ENCODE data around the gene RNASEH1.

The RNASEH1 gene

GRCh38 chr2:3563521-3563976 is 5.4 kb upstream of the RNASEH1 start:
- Histone ChIP-seq H3K27ac (ENCODE audit: low read depth, low read length) (peak overlapping the region; percentile 15; the same call in 1 of the 2 replicates), H3K36me3 (ENCODE audit: low read length) (no peaks in the 10 kb centered on the region), H3F3A (ENCODE audit: insufficient read depth) (peaks cover 11% of the 10 kb centered on the region), H3K9ac (ENCODE audit: low read length) (no peak overlapping the region), H3K27me3 (ENCODE audit: low read length) (no peaks in the 10 kb centered on the region), H3K79me2 (ENCODE audit: insufficient read depth, low read length) (no peaks in the 10 kb centered on the region), H2AFZ (ENCODE audit: low read depth, low read length, severe bottlenecking) (no peak overlapping the region), H3K9me2 (replicated peaks; ENCODE audit: insufficient read depth, low read length) (no peaks in the 10 kb centered on the region), H4K20me1 (ENCODE audit: low read depth, low read length) (no peaks in the 10 kb centered on the region), H3K4me2 (ENCODE audit: low read depth, low read length, poor library complexity, severe bottlenecking) (peak overlapping the region; percentile 29), H3K4me3 (ENCODE audit: insufficient read depth, low read length, poor library complexity, severe bottlenecking) (no peak overlapping the region), H3K9me3 (ENCODE audit: insufficient read depth, low read length) (no peaks in the 10 kb centered on the region)
- no peak for TF ChIP-seq EZH2phosphoT487 (conservative IDR thresholded peaks at IDR 0.05; ENCODE audit: low read length)

DNA sequence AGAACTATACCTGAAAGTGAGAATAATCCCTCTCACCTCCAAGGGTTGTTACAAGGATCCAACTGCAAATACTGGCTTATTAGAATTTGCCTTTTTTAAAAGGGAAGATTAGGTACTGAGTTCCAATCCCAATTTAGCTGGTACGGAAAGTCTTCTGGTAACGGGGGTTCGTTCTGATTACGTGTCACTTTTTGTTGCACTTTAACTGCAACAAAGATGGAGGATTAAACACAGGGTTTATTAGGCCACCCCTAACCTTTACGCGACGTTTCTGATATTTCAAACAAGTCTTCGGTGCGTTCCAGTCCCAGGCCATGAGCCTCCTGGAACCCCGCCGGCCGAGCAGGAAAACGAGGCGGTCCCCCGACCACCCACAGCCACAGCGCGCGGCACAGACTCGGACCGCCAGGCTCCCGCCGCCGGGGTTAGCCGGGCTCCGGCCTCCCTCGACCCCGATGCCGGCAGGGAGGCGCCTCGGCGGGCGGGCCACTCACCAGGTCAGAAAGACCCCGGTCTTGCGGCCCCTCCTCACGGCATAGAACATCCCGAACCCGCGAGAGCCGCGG is 411 bp downstream of the RNASEH1 start:
- Histone ChIP-seq H3K9me3 (ENCODE audit: insufficient read depth, low read length) (no peaks in the 10 kb centered on the region), H3K79me2 (ENCODE audit: insufficient read depth, low read length) (peaks cover 29% of the 10 kb centered on the region), H2AFZ (ENCODE audit: low read depth, low read length, severe bottlenecking) (peak overlapping the region; percentile 77), H3F3A (ENCODE audit: insufficient read depth) (peaks cover 12% of the 10 kb centered on the region), H3K9ac (ENCODE audit: low read length) (peak overlapping the region; percentile 99), H3K9me2 (replicated peaks; ENCODE audit: insufficient read depth, low read length) (no peaks in the 10 kb centered on the region), H3K4me2 (ENCODE audit: low read depth, low read length, poor library complexity, severe bottlenecking) (peak overlapping the region; percentile 74), H3K36me3 (ENCODE audit: low read length) (peaks cover 10% of the 10 kb centered on the region; the same call in 1 of the 2 replicates), H3K27ac (ENCODE audit: low read depth, low read length) (peak overlapping the region; percentile 90), H3K4me3 (ENCODE audit: insufficient read depth, low read length, poor library complexity, severe bottlenecking) (peak overlapping the region; percentile 99), H4K20me1 (ENCODE audit: low read depth, low read length) (no peaks in the 10 kb centered on the region), H3K27me3 (ENCODE audit: low read length) (no peaks in the 10 kb centered on the region)
- no peak for TF ChIP-seq CTCF (IDR thresholded peaks at IDR 0.05; ENCODE audit: insufficient read depth, low read length, poor library complexity, severe bottlenecking)
- no peak for TF ChIP-seq EZH2phosphoT487 (conservative IDR thresholded peaks at IDR 0.05; ENCODE audit: low read length)

GRCh38 chr2:3553946-3554345 is 4.2 kb downstream of the RNASEH1 start:
- Histone ChIP-seq H2AFZ (ENCODE audit: low read depth, low read length, severe bottlenecking) (no peak overlapping the region), H3K27me3 (ENCODE audit: low read length) (no peaks in the 10 kb centered on the region), H4K20me1 (ENCODE audit: low read depth, low read length) (no peaks in the 10 kb centered on the region), H3K9ac (ENCODE audit: low read length) (no peak overlapping the region), H3K36me3 (ENCODE audit: low read length) (peaks cover 29% of the 10 kb centered on the region), H3K4me2 (ENCODE audit: low read depth, low read length, poor library complexity, severe bottlenecking) (no peak overlapping the region), H3F3A (ENCODE audit: insufficient read depth) (peaks cover 6% of the 10 kb centered on the region), H3K79me2 (ENCODE audit: insufficient read depth, low read length) (peaks cover 29% of the 10 kb centered on the region), H3K9me2 (replicated peaks; ENCODE audit: insufficient read depth, low read length) (no peaks in the 10 kb centered on the region), H3K27ac (ENCODE audit: low read depth, low read length) (no peak overlapping the region), H3K9me3 (ENCODE audit: insufficient read depth, low read length) (no peaks in the 10 kb centered on the region), H3K4me3 (ENCODE audit: insufficient read depth, low read length, poor library complexity, severe bottlenecking) (no peak overlapping the region)
- TF ChIP-seq EZH2phosphoT487 (conservative IDR thresholded peaks at IDR 0.05; ENCODE audit: low read length) (no peak), CTCF (IDR thresholded peaks at IDR 0.05; ENCODE audit: insufficient read depth, low read length, poor library complexity, severe bottlenecking) (no peak)

GRCh38 chr2:3547915-3548314 is 10.2 kb downstream of the RNASEH1 start:
- Histone ChIP-seq H3F3A (ENCODE audit: insufficient read depth) (no peaks in the 10 kb centered on the region), H2AFZ (ENCODE audit: low read depth, low read length, severe bottlenecking) (no peak overlapping the region), H3K9ac (ENCODE audit: low read length) (no peak overlapping the region), H3K9me2 (replicated peaks; ENCODE audit: insufficient read depth, low read length) (no peaks in the 10 kb centered on the region), H3K36me3 (ENCODE audit: low read length) (peaks cover 42% of the 10 kb centered on the region), H3K4me3 (ENCODE audit: insufficient read depth, low read length, poor library complexity, severe bottlenecking) (no peak overlapping the region), H3K27me3 (ENCODE audit: low read length) (no peaks in the 10 kb centered on the region), H3K4me2 (ENCODE audit: low read depth, low read length, poor library complexity, severe bottlenecking) (no peak overlapping the region), H3K79me2 (ENCODE audit: insufficient read depth, low read length) (peaks cover 8% of the 10 kb centered on the region; the same call in 1 of the 2 replicates), H3K27ac (ENCODE audit: low read depth, low read length) (no peak overlapping the region), H4K20me1 (ENCODE audit: low read depth, low read length) (no peaks in the 10 kb centered on the region; the same call in 1 of the 2 replicates), H3K9me3 (ENCODE audit: insufficient read depth, low read length) (no peaks in the 10 kb centered on the region)
- TF ChIP-seq CTCF (IDR thresholded peaks at IDR 0.05; ENCODE audit: insufficient read depth, low read length, poor library complexity, severe bottlenecking): no peak
- no peak for TF ChIP-seq EZH2phosphoT487 (conservative IDR thresholded peaks at IDR 0.05; ENCODE audit: low read length)

Measured in SU-DHL-6 (cell line).